ENCODE data around the gene OR2H1.
"Not testable (repeated sequence)": the region's sequence is repeated elsewhere in the genome, so short reads cannot be mapped to it uniquely, and the experiment has no call there.

Gene OR2H1
- 0 reads per million in 3 donors for total RNA-seq

DNA sequence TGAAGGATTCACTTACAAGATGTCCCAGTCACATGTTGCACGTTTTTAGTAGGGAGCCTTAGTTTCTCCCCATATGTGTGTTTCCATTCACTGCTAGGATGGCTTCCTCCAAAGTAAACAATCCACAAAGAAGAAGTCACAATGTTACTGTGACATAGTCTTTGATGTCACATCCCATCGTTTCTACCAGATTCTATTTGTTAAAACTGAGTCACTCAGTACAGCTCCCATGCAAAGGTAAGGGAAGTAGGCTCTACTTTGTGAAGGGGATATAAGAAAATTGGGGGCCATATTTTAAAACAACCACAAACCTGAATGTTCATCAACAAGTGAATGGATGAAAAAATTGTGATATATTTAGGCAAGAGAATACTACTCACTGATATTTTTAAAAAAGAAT, at the start of gene OR2H1, which contains the start of gene OR11A1:
TSS of gene OR2H1 (plus strand) at position 185 of the 400 bp plus-strand sequence. CDS start 4,615 bp downstream, outside the sequence.
TSS of gene OR11A1 (minus strand) at position 101 of the 400 bp plus-strand sequence. CDS start 29,430 bp downstream, outside the sequence.
- no peak within 1 kb of the TSS for H3K27ac ChIP-seq (ENCODE audit: insufficient read depth, low read length, poor library complexity, severe bottlenecking)
- DNase-seq = no peak
- H3K9me3 ChIP-seq (ENCODE audit: control insufficient read depth, low read length) = no peaks in the 10 kb centered on the region
- H3K36me3 ChIP-seq (ENCODE audit: control insufficient read depth, insufficient read depth, low read length) = no peaks in the 10 kb centered on the region
- H3K4me1 ChIP-seq (ENCODE audit: control insufficient read depth, insufficient read depth, low read length, poor library complexity, severe bottlenecking) = no peaks in the 10 kb centered on the region
- H3K27me3 ChIP-seq (replicated peaks; ENCODE audit: control insufficient read depth, insufficient read depth, low read length, poor library complexity, severe bottlenecking) = peaks cover 4% of the 10 kb centered on the region
- H3K4me3 ChIP-seq (ENCODE audit: insufficient read depth, low read depth, low read length, poor library complexity, severe bottlenecking) = no peak within 1 kb of the TSS

DNA sequence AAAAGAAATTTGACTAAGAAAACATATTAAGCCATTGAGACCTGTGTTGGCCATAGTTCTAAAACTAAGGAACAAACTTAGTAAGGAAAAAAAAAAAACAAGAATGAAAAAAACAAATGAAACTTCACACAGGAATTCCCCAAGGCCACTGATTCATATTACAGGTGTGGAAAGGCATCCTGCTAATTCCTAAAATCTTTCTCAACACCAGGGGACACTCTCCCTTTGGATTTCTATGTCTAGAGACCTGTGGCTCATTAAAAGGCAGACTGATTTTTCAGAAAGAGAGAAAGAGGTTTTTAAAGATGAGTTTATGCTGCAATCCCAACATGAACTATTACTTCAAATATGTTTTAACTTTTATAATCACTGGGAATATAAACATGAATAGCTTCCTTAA, 42.4 kb upstream of the OR2H1 start, which contains the start of gene OR12D1:
TSS of gene OR12D1 (plus strand) at position 341 of the 400 bp plus-strand sequence.
- Histone ChIP-seq H3K9me3 (ENCODE audit: control insufficient read depth, low read length) (no peaks in the 10 kb centered on the region), H3K36me3 (ENCODE audit: control insufficient read depth, insufficient read depth, low read length) (no peaks in the 10 kb centered on the region), H3K27ac (ENCODE audit: insufficient read depth, low read length, poor library complexity, severe bottlenecking) (no peak within 1 kb of the TSS), H3K4me3 (ENCODE audit: insufficient read depth, low read depth, low read length, poor library complexity, severe bottlenecking) (no peak within 1 kb of the TSS), H3K4me1 (ENCODE audit: control insufficient read depth, insufficient read depth, low read length, poor library complexity, severe bottlenecking) (no peaks in the 10 kb centered on the region), H3K27me3 (replicated peaks; ENCODE audit: control insufficient read depth, insufficient read depth, low read length, poor library complexity, severe bottlenecking) (peaks cover 3% of the 10 kb centered on the region)
- no peak for DNase-seq

DNA sequence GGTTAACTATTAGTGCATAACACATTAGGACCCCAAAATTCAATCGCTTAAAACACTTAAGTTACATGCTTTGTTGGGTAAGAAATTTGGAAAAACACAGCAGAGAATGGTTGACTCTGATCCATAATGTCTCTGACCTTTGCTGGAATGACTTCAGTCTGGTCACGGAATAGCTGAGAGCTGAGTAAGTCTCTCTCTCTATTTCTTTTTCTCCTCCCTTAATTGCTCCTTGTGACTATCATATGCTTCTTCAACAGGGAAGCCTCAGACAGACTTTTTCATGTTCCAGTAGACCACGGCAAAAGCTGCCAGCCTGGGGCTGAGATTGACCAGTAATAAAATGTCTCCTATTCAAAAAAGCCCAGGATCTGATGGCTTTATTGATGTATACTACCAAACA, 37.4 kb upstream of the OR2H1 start:
- Histone ChIP-seq H3K36me3 (ENCODE audit: control insufficient read depth, insufficient read depth, low read length) (no peaks in the 10 kb centered on the region), H3K4me1 (ENCODE audit: control insufficient read depth, insufficient read depth, low read length, poor library complexity, severe bottlenecking) (no peaks in the 10 kb centered on the region), H3K27ac (ENCODE audit: insufficient read depth, low read length, poor library complexity, severe bottlenecking) (no peak overlapping the region), H3K9me3 (ENCODE audit: control insufficient read depth, low read length) (no peaks in the 10 kb centered on the region), H3K27me3 (replicated peaks; ENCODE audit: control insufficient read depth, insufficient read depth, low read length, poor library complexity, severe bottlenecking) (peaks cover 3% of the 10 kb centered on the region), H3K4me3 (ENCODE audit: insufficient read depth, low read depth, low read length, poor library complexity, severe bottlenecking) (no peak overlapping the region)
- no peak for DNase-seq

DNA sequence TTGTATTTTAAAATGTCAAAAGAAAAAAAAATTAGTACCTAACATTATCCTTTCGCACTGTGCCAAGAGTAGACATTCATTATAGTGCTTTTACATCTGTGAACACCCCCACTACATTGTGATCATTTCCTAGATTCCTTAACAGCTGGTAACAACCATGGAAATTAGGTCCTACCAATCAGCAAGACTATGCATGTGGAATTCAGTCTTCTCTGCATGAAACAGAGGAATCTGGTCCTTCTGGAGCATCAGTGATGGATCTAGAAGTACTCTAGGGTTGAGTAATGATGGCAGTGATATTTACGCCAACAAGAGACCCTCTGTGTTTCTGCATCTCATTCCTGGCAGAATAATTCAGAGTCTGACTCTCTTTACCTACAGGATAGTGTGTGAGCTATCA, 32.8 kb upstream of the OR2H1 start:
- DNase-seq = no peak
- Histone ChIP-seq H3K9me3 (ENCODE audit: control insufficient read depth, low read length) (no peaks in the 10 kb centered on the region), H3K27ac (ENCODE audit: insufficient read depth, low read length, poor library complexity, severe bottlenecking) (no peak overlapping the region), H3K36me3 (ENCODE audit: control insufficient read depth, insufficient read depth, low read length) (no peaks in the 10 kb centered on the region), H3K4me3 (ENCODE audit: insufficient read depth, low read depth, low read length, poor library complexity, severe bottlenecking) (no peak overlapping the region), H3K4me1 (ENCODE audit: control insufficient read depth, insufficient read depth, low read length, poor library complexity, severe bottlenecking) (no peaks in the 10 kb centered on the region), H3K27me3 (replicated peaks; ENCODE audit: control insufficient read depth, insufficient read depth, low read length, poor library complexity, severe bottlenecking) (no peaks in the 10 kb centered on the region)

DNA sequence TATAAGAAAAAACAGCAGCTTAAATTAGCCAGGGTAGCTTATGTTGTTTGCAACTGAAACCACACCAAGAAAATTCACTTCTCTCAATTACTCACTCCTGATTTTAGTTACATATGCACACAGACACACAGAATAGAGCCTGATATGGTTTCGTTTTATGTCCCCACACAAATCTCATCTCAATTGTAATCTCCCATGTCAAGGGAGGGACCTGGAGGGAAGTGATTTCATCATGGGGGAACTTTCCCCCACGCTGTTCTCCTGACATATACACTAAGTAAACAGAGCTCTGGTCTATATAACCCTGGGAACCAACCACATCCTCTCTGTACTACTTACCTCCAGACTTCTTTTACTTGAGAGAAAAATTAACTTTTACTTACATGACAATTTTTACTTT, 32.4 kb upstream of the OR2H1 start:
- no peaks in the 10 kb centered on the region for H3K27me3 ChIP-seq (replicated peaks; ENCODE audit: control insufficient read depth, insufficient read depth, low read length, poor library complexity, severe bottlenecking)
- H3K27ac ChIP-seq (ENCODE audit: insufficient read depth, low read length, poor library complexity, severe bottlenecking) = no peak overlapping the region
- H3K4me3 ChIP-seq (ENCODE audit: insufficient read depth, low read depth, low read length, poor library complexity, severe bottlenecking) = no peak overlapping the region
- no peaks in the 10 kb centered on the region for H3K4me1 ChIP-seq (ENCODE audit: control insufficient read depth, insufficient read depth, low read length, poor library complexity, severe bottlenecking)
- H3K36me3 ChIP-seq (ENCODE audit: control insufficient read depth, insufficient read depth, low read length) = no peaks in the 10 kb centered on the region
- no peak for DNase-seq
- no peaks in the 10 kb centered on the region for H3K9me3 ChIP-seq (ENCODE audit: control insufficient read depth, low read length)

DNA sequence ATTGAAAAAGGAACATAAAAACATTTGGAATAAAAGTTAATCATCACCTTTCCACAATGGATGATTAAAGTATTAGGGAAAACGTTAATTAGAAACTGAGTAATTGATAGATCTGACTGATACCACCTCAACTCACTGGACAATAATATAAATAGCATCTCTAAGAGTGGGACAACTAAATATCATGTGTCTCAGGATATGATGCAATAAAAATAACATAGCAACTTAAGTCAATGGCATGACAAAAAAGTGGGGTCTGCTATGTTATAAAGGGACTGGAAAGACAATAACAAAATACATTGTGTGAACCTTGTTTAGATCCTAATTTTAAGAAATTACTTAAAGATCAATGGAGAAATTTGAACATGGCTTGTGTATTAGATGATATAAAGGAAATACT, 31.9 kb upstream of the OR2H1 start:
- Histone ChIP-seq H3K4me3 (ENCODE audit: insufficient read depth, low read depth, low read length, poor library complexity, severe bottlenecking) (no peak overlapping the region), H3K9me3 (ENCODE audit: control insufficient read depth, low read length) (no peaks in the 10 kb centered on the region), H3K27me3 (replicated peaks; ENCODE audit: control insufficient read depth, insufficient read depth, low read length, poor library complexity, severe bottlenecking) (no peaks in the 10 kb centered on the region), H3K36me3 (ENCODE audit: control insufficient read depth, insufficient read depth, low read length) (no peaks in the 10 kb centered on the region), H3K27ac (ENCODE audit: insufficient read depth, low read length, poor library complexity, severe bottlenecking) (no peak overlapping the region), H3K4me1 (ENCODE audit: control insufficient read depth, insufficient read depth, low read length, poor library complexity, severe bottlenecking) (no peaks in the 10 kb centered on the region)
- DNase-seq = no peak

DNA sequence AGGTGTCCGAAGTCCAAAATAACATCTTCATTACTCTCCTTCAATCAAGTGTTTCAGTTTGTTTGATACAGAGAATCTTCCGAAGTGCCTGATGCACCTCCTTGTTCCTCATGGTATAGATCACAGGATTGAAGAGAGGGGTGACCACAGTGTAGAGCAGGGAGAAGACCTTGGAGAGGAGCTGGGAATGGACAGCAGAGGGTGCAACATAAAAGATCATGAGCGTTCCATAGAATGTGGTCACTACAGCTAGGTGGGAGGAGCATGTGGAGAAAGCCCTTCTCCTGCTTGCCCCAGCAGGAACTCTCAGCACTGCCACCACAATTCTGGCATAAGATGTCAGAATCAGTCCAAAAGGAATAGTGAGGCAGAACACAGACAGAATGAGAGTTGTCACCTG, 30.3 kb upstream of the OR2H1 start:
- Histone ChIP-seq H3K4me1 (ENCODE audit: control insufficient read depth, insufficient read depth, low read length, poor library complexity, severe bottlenecking) (no peaks in the 10 kb centered on the region), H3K36me3 (ENCODE audit: control insufficient read depth, insufficient read depth, low read length) (no peaks in the 10 kb centered on the region), H3K9me3 (ENCODE audit: control insufficient read depth, low read length) (no peaks in the 10 kb centered on the region), H3K4me3 (ENCODE audit: insufficient read depth, low read depth, low read length, poor library complexity, severe bottlenecking) (no peak overlapping the region), H3K27ac (ENCODE audit: insufficient read depth, low read length, poor library complexity, severe bottlenecking) (no peak overlapping the region), H3K27me3 (replicated peaks; ENCODE audit: control insufficient read depth, insufficient read depth, low read length, poor library complexity, severe bottlenecking) (no peaks in the 10 kb centered on the region)
- no peak for DNase-seq

DNA sequence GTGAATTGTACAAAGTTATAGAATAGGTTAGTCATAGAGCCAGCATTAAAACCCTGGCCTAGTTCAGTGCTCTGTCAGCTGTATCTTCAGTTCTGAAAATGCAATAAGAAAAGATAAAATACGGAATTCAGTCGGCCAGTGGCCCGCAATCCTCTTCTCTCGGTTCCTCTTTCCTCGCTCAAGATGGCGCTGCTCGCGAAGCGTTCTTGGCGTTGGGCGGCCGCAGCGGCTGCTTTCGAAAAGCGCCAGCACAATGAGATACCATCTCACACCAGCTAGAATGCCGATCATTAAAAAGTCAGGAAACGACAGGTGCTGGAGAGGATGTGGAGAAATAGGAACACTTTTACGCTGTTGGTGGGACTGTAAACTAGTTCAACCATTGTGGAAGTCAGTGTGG, 20.2 kb upstream of the OR2H1 start:
- not testable (repeated sequence) for H3K4me1 ChIP-seq (ENCODE audit: control insufficient read depth, insufficient read depth, low read length, poor library complexity, severe bottlenecking); H3K27me3 ChIP-seq (replicated peaks; ENCODE audit: control insufficient read depth, insufficient read depth, low read length, poor library complexity, severe bottlenecking); H3K36me3 ChIP-seq (ENCODE audit: control insufficient read depth, insufficient read depth, low read length); H3K27ac ChIP-seq (ENCODE audit: insufficient read depth, low read length, poor library complexity, severe bottlenecking); DNase-seq; H3K9me3 ChIP-seq (ENCODE audit: control insufficient read depth, low read length); H3K4me3 ChIP-seq (ENCODE audit: insufficient read depth, low read depth, low read length, poor library complexity, severe bottlenecking)

DNA sequence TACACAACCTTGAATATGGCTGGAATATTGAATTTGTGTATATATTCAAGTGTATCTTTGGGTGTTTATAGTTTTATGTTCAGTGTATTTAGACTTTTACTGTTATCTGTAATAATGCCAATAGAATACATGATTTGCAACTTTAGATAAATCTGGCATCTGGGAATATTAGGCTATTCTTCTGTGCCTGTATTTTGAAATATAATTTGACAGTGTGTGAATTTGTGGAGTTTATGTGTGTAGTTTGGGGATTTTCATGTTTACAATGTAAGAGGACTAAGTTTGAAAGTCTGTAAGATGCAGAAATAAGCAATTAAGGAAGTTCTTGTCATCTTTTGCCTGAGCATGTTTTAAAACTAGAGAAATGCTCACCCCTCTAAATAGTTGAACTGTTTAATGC, 17.9 kb upstream of the OR2H1 start, which contains the start of gene OR10C1:
TSS of gene OR10C1 (plus strand) at position 301 of the 400 bp plus-strand sequence. CDS start 710 bp downstream, outside the sequence.
- H3K27me3 ChIP-seq (replicated peaks; ENCODE audit: control insufficient read depth, insufficient read depth, low read length, poor library complexity, severe bottlenecking) = no peaks in the 10 kb centered on the region
- H3K36me3 ChIP-seq (ENCODE audit: control insufficient read depth, insufficient read depth, low read length) = no peaks in the 10 kb centered on the region
- DNase-seq = no peak

DNA sequence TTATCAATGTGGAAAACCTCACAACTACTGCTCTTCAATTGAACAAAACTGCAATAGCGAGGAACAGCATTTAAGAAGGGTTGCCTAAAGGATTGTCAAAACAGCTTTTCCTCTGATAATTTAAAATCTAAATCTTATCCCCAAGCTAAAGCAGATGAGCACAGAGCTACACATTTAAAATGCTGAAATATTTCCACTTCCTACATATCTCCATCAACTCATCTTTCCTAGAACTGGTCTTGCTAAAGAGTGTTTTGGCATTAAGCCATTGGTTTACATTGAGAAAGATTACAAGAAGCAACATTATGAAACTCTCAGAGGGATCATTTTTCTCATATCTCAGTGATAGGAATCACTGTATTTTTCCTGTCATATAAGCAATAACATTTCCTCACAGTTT, 14.2 kb upstream of the OR2H1 start:
- DNase-seq = no peak
- H3K4me1 ChIP-seq (ENCODE audit: control insufficient read depth, insufficient read depth, low read length, poor library complexity, severe bottlenecking) = no peaks in the 10 kb centered on the region
- no peaks in the 10 kb centered on the region for H3K9me3 ChIP-seq (ENCODE audit: control insufficient read depth, low read length)
- H3K36me3 ChIP-seq (ENCODE audit: control insufficient read depth, insufficient read depth, low read length) = no peaks in the 10 kb centered on the region
- H3K27me3 ChIP-seq (replicated peaks; ENCODE audit: control insufficient read depth, insufficient read depth, low read length, poor library complexity, severe bottlenecking) = no peaks in the 10 kb centered on the region
- H3K4me3 ChIP-seq (ENCODE audit: insufficient read depth, low read depth, low read length, poor library complexity, severe bottlenecking) = no peak overlapping the region
- no peak overlapping the region for H3K27ac ChIP-seq (ENCODE audit: insufficient read depth, low read length, poor library complexity, severe bottlenecking)

More for the DNA sequence above, 17.9 kb upstream of the OR2H1 start, which contains the start of gene OR10C1:
- Histone ChIP-seq H3K9me3 (ENCODE audit: control insufficient read depth, low read length) (no peaks in the 10 kb centered on the region), H3K4me1 (ENCODE audit: control insufficient read depth, insufficient read depth, low read length, poor library complexity, severe bottlenecking) (no peaks in the 10 kb centered on the region), H3K4me3 (ENCODE audit: insufficient read depth, low read depth, low read length, poor library complexity, severe bottlenecking) (no peak within 1 kb of the TSS), H3K27ac (ENCODE audit: insufficient read depth, low read length, poor library complexity, severe bottlenecking) (no peak within 1 kb of the TSS)

Data from effector memory CD4-positive, alpha-beta T cell (primary cell).